ENCODE data around the gene NRARP.

NRARP gene

DNA sequence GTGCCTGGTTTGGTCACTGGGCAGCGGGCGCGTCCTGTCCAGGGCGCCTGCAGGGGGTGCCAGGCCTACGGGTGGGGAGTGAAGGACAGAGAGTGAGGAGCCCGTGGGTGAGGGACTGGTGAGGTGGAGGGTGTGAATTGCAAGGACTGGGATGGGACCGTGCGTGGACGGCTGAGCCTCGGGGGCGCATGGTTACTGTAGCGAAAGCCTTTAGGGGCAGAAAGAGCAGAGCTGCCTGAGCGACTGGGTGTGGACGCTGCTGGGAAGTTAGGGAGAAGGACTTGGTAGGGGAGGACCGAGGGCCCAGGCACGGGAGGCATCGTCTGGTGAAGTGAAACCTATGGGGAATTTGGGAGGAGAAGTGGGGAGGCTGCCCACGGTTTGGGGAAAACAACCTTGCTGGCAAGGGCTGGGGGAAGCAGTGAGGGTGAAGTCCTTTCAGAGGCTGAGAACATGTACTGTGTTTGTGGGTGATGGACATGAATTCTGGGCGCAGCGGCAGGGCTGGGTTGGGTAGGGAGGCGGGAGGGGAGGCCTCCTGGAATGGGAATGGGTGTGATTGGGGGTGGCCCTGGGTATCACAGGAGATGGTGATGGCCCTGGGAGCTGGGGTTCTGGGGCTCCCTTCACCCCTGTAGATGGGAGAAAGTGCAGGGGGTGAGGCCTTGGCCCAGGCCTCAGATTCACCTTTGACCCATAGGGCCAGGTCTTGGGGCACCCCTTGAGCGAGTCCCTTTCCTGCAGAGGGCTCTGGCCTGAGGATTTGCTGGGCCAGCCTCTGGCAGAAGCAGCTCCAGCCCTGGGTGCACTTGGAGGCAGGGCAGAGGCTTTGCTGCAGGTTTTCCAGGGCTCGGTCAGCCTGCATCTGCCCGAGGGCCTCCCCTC is 26.2 kb downstream of the NRARP start:
- no peak for DNase-seq

DNA sequence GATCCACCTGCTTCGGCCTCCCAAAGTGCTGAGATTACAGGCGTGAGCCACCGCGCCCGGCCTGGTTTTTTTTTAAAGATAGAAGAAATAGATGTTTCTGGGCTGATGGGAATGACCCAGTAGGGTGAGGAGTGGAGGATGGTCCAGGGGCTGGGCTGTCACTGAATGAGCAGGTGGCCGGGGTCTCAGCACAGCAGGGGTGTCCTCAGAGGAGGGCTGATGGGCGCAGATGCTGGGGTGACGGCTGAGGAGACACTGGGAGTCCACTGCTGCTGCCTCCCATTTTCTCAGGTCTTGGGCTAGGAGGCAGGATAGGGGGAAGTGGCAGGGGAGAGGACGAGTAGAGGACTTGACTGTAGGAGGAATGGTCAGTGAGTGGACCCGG is 26.9 kb downstream of the NRARP start:
- DNase-seq, result no peak

DNA sequence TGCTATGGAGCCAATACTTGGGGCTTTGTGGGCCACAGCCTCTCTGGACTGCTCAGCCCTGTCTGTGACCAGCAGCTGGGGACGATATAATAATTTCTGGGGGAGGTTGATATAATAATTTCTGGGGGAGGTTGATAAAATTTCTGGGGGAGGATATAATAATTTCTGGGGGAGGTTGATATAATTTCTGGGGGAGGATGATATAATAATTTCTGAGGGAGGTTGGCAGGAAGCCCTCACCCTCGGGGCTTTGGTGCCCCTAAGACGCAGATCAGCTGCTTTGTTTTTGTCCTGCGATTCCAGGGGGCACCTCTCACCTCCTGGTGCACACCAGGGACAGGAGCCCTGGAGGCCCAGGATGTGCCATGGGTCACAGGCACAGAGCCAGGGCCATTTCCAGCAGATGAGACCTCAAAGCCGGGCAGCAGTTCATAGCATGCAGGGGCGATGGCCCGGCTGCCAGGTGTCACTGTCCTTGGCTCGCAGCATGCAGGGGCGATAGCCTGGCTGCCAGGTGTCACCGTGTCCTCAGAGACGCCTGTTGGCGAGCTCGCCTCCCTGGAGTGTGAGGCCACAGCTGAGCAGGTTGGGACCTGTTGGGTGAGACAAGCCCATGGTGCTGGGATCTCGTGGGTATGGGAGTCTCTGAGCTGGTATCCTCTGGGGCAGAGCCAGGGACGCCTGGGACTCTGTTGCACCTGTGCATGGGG is 28.3 kb downstream of the NRARP start:
- no peak for DNase-seq

DNA sequence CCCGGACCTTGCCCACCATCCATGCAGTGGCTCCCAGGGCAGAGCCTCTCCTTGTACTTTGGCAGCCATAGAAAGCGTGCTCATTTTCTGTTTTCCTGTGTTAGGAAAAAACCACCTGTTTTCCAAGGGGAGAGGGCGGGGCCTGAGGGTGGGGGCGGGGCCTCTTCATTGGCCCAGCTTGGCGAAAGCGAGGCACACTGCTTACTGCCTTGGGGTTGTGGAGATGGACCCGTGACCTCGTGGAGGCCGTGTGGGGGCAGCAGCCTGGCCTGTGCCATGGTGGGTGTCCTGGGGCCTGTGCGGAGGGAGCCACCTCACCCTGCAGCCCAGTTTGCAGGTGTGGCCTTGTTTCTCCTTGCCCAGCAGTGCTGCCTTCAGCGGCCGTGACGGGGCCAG is 29.0 kb downstream of the NRARP start:
- DNase-seq, result no peak

DNA sequence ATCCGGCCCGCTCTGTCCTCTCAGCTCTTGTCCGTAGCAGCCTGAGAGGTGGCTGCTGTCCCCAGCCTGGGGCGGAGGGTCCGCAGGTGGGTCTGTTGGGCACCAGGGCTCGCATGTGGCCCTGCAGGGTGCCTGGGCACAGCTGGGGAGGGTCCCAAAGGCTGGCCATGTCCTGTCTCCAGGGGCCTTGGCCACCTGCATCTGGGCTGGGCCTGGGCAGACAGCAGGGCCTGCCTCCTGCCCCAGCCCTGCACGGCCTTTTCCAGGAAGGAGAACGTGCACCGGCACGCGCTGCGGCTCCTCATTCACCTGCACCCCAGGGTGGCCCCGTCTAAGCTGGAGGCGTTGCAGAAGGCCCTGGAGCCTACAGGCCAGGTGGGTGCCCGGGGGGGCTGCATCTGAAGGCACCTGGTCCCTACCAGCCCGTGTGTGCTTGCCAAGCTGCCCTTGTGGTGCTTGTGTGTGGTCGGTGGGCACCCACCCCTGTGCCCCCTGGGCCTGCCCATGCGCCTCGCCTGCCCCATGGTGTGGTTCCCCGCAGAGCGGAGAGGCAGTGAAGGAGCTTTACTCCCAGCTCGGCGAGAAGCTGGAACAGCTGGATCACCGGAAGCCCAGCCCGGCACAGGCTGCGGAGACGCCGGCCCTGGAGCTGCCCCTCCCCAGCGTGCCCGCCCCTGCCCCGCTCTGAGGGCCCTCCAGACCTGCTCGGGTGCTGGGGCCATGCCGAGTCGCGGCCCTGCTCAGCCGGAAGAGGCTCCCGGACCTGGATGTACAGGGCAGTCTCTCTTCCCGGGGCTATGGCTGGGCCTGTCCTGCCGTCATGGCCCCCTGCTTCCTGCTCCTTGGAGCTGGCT is 29.6 kb downstream of the NRARP start:
- DNase-seq, result no peak

DNA sequence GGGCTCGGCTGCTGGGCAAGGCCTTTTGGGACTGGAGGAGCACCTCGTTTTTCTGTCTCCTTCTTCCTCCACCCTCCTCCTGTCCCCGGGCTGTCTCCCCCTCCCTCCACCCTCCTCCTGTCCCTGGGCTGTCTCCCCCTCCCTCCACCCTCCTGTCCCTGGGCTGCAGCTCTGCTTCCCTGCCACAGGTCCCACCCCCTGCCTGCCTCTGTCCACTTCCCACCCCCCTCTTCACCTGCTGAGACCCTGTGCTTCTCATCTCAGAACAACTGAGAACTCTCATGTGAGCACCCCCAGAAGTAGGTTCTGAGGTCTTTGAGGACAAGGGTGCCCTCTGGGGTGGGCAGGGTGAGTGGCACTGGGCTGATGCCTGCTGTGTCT is 30.4 kb downstream of the NRARP start:
- no peak for DNase-seq

DNA sequence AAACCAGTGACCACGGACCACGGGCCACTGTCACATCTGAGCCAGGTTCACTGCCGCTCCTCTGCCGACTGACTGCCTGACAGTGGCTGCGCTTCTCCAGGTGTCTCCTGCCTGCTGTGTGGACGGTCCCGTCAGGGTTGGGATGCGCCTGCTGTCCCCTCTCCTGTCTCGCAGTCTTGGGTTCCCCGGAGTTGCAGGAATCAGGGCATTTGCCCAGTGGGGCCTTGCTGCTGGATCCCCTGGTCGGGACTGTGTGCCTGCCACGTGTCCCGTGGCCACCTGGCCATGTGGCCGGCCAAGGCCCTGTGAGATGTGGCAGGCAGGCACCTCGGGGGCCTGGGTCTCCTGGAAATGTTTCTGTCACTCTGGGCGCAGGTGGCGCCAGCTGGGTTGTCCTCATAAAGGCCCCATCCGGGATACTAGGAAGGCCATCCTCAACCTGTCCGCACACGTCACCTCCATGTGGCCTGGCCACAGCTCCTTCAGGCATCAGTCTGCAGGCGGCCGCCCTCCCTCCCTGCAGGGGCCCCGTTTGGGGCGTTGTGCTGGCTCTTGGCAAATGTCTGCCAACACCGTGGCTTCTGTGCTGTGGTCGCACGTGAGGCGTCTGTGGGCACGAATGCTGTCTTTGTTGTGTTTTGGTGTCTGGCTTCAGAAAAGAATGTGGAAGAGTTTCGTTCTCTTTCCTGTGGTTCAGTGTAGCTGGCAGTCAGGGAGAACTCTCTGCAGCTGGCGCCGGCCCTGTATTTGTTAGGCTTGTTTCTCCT is 31.0 kb downstream of the NRARP start:
- no peak for DNase-seq

DNA sequence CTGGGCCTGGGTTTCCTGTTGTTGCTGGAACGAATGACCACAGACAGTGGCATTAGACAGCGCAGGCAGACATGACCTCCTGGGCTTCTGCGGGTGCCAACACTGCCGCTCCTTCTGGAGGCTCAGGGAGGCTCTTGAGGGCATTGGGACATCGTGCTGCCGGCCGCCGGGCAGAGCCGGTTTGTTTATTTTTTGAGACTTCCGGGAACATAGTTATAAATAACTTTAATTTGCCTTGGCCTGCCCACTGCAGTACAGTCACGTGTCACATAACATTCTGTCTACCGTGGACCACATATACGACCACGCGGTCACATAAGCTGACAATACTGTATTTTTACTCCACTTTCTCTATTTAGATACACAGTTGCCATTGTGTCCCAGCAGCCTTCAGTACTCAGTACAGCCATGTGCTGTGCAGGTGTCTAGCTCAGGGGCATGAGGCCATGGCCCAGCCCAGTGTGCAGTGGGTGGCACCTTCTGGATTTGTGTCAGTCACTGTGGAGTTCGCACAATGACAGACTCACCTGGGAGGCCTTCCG is 32.8 kb downstream of the NRARP start:
- no peak for DNase-seq

DNA sequence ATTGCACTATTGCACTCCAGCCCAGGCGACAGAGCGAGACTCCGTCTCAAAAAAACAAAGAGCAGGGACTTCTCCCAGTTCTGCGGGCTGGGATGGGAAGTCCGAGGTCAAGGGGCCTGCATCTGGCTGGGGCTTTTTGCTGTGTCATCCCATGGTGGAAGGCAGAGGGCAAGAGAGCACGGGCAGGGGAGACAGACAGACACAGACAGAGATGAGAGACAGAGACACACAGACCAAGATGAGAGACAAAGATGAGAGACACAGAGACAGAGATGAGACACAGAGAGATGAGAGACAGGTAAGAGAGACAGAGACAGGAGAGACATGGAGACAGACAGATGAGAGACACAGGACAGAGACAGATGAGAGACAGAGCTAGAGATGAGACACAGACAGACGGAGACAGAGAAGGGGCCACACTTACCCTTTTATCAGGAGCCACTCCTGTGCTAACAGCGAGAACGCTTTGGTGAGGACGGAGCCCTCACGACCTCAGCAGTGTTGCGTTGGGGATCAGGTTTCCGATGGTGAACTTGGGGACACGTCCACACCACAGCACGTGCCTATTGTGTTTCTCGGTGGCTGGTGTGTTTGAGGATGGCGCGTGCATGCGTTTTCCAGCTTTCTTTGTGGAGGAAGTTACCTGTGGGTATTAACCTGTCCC is 33.4 kb downstream of the NRARP start:
- no peak for DNase-seq

DNA sequence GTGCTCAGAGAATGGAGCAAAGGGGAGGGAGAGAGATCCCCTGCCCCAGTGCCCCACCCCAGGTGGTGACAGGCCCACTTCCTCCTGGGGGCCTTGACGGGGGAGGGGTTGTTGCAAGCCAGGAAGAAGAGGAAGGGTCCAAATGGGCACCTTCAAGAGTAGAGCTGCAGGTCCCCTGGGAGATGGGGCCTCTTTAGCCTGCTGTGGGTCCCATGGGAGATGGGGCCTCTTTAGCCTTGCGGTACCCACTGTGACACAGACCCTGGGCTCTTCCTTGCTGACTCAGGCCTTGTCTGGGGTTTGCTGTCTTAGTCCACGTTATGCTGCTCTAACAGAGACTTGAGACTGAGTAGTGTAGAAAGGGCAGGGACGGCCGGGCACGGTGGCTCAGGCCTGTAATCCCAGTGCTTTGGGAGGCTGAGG is 34.1 kb downstream of the NRARP start:
- DNase-seq, result no peak

DNA sequence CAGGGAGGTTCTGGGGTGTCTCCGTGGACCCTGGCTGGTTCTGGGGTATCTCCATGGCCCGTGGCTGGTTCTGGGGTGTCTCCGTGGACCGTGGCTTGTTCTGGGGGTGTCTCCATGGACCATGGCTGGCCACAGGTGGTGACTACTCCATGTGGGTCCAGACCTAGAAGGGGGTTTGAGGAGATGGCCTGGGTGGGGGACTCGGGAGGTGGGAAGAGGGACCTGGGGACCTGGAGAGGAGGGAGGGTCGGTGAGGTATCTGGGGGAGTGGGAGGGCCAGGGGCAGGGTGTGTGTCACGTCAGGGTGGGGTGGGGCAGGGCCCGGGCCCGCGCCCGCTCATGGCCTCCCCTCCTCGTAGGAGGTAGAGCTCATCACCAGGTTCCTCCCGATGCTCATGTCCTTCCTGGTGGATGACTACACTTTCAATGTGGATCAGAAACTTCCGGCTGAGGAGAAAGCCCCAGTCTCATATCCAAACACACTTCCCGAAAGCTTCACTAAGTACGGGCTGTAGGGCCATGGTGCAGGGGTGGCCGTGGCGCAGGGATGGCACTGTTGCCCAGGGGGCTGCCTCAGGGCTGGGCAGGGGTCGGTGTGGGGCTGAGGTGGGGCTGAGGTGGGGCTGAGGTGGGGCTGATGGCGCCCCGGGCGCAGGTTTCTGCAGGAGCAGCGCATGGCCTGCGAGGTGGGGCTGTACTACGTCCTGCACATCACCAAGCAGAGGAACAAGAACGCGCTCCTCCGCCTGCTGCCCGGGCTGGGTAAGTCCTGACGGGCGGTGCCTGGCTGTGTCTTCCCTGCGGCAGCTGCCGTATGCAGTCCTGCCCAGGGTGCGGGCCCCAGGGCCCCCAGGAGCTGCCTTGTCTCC is 35.3 kb downstream of the NRARP start:
- no peak for DNase-seq

DNA sequence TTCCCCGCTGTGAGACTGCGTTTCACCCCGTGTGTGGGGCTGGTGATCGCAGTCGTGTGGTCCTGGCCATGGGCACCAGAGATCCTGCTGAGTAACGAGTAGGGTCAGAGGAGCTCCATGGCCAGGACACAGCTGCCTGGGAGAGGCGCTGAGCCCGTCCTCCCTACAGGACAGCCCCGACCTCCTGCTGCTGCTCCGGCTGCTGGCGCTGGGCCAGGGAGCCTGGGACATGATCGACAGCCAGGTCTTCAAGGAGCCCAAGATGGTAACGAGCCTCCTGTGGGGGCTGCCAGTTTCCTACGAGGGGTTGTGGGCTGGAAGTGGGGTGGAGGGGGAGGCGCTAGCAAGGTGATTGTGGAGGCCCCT is 35.9 kb downstream of the NRARP start:
- DNase-seq, result no peak

DNA sequence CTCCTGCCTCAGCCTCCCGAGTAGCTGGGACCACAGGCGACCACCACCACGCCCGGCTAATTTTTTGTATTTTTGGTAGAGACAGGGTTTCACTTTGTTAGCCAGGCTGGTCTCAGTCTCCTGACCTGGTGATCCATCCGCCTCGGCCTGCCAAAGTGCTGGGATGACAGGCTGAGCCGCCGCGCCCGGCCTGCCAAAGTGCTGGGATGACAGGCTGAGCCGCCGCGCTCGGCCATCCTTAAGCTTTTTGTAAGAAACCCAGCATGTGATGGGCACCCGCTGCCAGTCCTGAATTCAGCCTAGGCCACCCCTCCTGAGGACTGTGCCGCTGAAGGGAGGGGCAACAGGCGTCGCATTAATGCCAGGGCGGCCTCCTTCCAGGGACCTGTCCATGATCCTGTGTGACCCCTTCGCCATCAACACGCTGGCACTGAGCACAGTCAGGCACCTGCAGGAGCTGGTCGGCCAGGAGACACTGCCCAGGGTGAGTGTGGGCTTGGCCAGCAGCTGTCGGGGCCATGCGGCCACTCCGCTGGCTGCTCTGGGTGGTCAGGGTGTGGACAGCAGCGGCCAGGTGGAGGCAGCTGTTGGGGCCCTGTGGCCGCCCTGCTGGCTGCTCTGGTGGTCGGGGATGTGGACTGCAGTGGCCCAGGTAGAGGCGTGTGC is 36.4 kb downstream of the NRARP start:
- DNase-seq, result no peak

DNA sequence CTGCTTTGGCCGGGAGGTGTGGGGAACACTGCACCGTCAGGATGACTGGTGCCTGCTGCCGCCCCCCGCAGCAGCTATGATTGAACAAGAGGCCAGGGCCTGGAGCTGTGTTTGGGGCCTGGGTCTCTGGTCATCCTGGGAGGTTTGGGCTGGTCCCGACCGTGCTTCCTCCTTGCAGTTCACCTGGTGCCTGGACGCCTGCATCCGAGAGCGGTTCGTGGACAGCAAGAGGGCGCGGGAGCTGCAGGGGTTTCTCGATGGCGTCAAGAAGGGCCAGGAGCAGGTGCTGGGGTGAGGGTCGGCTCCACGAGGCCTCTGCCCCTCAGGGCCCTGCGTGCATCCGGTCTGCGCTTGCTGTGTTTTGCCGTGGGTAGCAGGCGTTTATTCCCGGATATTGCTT is 38.0 kb downstream of the NRARP start:
- no peak for DNase-seq

DNA sequence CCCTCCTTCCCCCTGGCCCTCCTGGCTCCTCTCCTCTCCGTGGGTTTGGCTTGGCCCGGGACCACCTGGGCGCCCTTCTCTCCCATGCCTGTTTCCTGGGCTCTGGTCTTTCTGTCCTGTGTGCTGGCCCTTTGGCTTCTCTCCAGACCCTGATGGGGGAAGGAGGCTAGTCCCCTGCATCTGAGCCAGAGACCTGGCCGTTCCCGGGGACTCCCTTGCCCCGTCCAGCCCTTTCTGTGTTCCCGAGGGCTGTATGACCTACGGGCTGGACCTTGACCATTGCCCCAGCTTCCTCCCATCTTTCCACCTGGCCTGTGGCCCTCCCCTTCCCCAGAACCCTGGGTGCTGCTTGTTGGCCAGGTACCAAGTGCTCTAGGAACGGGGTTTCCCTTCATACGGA is 38.6 kb downstream of the NRARP start:
- no peak for DNase-seq

DNA sequence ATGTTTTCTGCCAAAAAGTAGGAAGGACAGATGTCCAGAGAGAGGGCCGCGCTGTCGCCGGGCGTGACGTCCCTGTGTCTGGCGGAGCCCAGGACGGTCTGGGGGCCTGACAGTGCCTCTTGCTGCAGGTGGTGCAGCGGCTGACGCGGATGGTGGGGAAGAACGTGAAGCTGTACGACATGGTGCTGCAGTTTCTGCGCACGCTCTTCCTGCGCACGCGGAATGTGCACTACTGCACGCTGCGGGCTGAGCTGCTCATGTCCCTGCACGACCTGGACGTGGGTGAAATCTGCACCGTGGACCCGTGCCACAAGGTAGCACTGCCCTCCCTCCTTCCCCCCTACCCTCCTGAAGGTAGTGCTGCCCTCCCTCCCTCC is 39.2 kb downstream of the NRARP start:
- DNase-seq, result no peak

DNA sequence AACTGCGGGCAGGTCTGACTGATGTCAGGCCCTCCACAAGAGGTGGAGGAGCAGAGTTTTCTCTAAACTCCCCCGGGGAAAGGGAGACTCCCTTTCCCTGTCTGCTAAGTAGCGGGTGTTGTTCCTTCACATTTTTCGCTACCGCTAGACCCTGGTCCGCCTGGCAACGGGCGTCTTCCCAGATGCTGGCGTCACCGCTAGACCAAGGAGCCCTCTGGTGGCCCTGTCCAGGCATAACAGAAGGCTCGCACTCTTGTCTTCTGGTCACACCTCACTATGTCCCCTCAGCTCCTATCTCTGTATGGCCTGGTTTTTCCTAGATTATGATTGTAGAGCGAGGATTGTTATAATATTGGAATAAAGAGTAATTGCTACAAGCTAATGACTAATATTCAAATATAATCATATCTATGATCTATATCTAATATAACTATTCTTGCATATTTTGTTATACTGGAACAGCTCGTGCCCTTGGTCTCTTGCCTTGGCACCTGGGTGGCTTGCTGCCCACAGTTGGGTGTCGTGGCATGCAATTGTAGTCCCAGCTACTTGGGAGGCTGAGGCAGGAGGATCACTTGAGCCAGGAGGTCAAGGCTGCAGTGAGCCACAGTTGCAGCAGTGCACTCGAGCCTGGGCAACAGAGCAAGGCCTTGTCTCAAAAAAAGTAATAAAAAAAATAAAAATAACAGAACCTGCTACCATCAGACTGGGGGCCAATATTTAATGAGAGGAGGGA is 39.7 kb downstream of the NRARP start:
- DNase-seq, result peak; percentile 39

DNA sequence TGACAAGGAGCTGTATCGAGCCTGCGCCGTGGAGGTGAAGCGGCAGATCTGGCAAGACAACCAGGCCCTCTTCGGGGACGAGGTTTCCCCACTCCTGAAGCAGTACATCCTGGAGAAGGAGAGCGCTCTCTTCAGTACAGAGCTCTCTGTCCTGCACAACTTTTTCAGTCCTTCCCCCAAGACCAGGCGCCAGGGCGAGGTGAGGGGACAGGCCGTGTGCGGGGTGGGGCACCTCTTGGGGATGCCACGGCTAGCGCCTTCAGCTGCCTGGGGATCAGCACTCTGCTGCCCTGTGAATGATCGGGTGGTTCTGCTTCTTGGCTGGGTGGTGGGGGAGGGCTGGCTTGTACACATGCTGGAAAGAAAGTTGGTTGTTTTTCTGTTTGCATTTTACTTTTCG is 45.2 kb downstream of the NRARP start:
- no peak for DNase-seq

DNA sequence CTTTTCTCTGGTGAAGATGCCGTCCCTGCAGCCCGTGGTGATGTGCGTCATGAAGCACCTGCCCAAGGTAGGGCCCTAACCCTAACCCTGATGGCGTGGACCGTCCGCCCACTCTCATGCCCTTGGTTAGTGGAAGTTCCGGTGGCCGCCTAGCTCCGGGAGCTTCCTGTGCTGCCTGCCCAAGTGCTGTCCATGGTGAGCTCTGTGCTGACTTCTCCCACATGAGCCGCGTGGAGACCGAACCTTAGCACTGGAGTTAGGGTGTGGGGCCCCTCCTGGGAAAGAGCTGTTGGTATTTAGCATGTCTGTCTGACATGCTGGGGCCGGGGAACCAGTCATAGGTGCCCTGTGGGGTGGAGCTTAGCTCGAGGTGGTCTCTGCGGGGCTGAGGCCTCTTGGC is 45.7 kb downstream of the NRARP start:
- DNase-seq, result no peak
